Globus pallidus (tissue), 1 donor: ENCODE data around the gene MAVS.
A peak's percentile ranks its signal among the peaks of the same experiment; 100 is the strongest.

Experiments
- DNase-seq: peaks from one replicate; pipeline ENCODE4 v3.0.0-alpha.2; 2015; ENCODE audit warnings: low spot score

Gene MAVS

GRCh38 chr20:3846740-3847428 lies at the start of gene MAVS:
Gene MAVS (plus strand): TSS chr20:3846834. CDS start chr20:3854625, 7,791 bp downstream.
- DNase-seq, result peak; percentile 85

- no peak for DNase-seq
Observed at GRCh38 chr20:3797226-3797545, 49.4 kb upstream of the MAVS start.

DNA sequence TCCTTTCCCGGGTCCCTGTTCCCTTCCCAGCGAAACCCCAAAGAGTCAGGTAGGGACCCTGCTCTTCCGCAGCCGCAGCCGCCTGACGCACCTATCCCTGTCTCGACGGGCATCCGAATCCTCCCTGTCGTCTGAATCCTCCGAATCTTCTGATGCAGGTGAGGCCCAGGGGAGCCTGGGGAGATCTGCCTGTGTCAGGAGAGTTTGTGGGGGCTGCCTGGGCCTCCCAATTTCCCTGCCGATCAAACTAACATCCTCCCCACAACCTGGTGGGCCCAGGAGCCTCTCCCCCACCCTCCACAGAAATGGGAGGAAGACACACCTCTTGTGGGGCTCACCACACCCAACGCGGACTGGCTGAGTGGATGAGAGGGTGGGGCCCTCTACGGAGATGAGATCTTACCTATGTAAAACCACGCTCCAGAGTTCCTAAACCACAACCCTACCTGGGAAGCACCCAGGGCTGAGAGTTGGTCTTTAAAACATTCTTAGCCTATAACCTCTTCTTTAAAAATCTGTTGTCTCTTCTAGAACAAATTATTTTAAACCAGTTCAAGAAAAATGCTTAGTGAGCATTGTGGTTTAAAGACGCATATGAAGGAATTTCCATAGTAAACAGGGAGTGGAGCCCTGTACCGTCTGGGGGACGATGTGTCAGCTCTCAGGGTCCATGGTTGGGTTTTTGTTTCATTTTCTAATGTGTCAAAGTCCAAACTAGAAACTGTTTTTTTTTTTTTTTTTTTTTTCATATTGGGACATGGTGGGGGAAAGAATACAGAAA lies 48.9 kb upstream of the MAVS start:
- no peak for DNase-seq

- peak; percentile 65 for DNase-seq
Observed at GRCh38 chr20:3798373-3798768, 48.3 kb upstream of the MAVS start.

- no peak for DNase-seq
Observed at GRCh38 chr20:3798908-3799248, 47.8 kb upstream of the MAVS start.

DNA sequence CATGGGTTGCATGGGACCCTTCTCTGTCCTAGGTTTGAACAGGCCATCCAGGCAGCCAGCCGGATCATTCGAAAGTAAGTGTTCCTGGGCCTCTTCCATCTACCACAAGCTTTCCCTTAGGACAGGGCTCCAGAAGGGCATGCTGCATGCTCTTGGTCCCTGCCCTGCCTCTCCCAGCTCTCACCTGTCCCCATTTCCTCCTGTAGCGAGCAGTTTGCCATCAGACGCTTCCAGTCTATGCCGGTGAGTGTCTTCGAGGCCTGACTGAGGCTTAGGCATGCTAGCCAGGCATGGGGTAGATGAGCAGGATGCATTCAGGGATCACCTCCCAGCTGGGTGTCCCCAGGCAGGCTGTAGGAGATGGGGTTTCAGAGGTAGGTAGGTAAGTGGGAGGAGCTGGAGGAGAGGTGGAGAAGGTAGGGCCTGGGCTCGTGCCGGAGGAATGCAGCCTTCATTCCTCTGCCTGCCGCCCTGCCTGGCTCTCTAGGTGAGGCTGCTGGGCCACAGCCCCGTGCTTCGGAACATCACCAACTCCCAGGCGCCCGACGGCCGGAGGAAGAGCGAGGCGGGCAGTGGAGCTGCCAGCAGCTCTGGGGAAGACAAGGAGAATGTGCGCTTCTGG lies 46.3 kb upstream of the MAVS start:
- no peak for DNase-seq

DNA sequence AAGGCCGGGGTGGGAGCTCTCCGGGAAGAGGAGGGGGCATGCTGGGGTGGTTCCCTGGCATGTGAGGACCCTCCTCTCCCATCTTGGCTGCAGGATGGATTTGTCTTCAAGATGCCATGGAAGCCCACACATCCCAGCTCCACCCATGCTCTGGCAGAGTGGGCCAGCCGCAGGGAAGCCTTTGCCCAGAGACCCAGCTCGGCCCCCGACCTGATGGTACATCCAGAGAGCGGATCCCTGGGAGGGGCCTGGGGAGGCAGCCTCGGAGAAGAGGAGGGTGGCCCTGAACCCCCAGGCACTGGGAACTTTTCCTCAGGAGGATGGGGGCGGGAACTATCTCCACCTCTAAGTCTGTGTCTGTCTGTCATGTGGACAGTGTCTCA lies 45.8 kb upstream of the MAVS start:
- no peak for DNase-seq

DNA sequence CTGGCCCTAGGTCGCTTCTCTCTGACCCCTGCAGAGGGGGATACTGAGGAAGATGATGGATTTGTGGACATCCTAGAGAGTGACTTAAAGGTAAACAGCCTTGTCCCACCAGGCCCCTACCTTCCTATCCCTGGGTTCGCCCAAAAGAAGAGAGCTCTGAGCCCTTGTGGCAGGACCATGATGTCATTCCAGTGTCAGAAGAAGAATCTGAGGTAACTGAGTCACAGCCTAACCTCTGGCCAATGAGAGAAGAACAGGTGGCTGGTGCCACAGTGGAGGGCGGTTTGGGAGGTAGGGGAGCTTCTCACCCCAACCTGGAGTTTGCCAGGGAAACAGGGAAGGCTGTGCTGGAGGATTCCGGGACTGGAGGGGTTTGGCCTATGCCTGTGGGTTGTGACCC lies 45.3 kb upstream of the MAVS start:
- no peak for DNase-seq

GRCh38 chr20:3801846-3802245 lies 44.8 kb upstream of the MAVS start:
- no peak for DNase-seq

- no peak for DNase-seq
Observed at GRCh38 chr20:3802524-3803239, 44.0 kb upstream of the MAVS start.

DNA sequence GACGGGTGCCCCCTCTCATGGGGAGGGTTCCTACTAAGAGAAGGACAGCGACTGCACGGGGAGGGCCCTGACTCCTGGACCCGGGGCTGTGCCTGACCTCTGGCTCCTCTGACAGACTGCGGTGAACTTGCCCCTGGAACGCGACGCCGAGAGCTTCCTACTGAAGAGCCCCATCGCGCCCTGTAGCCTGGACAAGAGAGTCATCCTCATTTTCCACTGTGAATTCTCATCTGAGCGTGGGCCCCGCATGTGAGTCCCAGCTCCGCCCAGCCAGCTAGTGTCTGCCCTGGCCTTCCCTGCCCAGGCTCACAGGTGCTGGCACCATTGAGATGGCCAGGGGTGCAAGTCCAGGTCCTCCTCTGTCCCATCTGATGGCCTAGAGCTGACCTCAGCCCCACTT lies 43.3 kb upstream of the MAVS start:
- no peak for DNase-seq

- DNase-seq, result no peak
Observed at GRCh38 chr20:3803854-3804253, 42.8 kb upstream of the MAVS start.

DNA sequence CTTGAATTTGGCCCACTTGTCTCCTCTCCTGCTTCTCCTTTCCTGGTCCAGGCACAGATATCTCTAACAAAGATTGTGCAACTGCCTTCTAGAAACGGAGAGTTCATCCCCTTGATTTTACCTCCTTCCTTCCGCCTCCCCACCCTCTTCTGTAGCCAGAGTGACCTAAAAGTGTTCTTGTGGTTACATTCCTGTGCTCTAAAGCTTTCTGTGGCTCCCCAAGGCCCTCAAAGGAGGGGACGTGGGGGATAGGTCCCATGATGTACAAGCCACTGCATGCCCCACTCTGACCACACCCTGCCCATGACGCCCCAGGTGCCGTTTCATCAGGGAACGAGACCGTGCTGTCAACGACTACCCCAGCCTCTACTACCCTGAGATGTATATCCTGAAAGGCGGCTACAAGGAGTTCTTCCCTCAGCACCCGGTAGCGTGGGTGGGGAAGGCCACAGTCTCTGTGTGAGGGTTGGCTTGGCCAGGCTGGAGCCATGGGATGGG lies 42.3 kb upstream of the MAVS start:
- DNase-seq, result no peak

GRCh38 chr20:3804781-3805180 lies 41.9 kb upstream of the MAVS start:
- DNase-seq, result no peak

DNA sequence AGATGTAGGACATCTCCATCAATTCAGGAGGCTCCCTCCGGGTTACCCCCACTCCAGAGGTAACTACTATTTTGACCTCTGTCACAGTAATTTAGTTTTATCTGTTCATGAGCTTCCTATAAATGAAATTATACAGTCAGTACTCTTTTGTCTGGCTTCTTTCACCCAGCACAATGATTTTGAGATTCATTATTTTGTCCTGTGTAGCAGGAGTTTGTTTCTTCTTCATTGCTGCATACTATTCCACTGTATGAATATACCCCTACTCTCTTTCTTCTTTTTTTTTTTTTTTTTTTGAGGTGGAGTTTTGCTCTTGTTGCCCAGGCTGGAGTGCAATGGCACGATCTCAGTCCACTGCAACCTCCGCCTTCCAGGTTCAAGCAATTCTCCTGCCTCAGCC lies 38.1 kb upstream of the MAVS start:
- no peak for DNase-seq

- DNase-seq, result peak; percentile 95
Observed at GRCh38 chr20:3811467-3812258, 35.0 kb upstream of the MAVS start.

- DNase-seq, result no peak
Observed at GRCh38 chr20:3812259-3812681, 34.4 kb upstream of the MAVS start.

DNA sequence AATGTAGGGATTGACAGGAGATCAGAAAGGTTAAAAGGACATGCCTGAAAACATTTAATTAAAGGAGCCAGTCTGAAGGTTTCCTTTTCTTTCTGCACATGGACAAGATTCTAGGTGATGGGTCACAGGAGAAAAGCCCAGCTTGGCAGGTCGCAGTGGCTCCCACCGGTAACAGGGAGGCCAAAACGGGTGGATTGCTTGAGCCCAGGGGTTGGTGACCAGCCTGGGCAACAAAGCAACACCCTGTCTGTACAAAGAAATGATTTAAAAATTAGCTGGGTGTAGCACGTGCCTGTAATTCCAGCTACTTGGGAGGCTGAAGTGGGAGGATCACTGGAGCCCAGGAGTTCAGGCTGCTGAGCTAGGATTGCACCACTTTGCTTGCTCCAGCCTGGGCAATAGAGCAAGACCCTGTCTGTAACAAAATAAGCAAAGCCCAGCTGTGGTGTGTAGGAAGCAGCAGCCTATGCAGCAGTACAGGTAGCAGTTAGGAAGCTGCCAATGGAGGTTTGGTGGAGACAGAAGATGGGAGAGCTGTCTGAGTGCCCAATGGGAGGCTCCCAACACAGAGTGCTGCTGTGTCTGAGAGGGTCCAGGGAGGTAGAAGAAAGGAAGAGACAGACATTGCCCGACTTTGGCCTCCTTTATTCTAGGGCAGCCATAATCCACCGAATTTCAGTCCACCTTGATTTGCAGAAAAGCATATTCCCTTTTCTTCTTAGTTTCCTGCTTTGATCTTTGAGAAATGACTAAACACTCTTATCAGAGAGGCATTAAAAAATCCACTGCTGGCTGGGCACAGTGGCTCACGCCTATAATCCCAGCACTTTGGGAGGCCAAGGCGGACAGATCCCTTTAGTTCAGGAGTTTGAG lies 33.4 kb upstream of the MAVS start:
- DNase-seq, result no peak

DNA sequence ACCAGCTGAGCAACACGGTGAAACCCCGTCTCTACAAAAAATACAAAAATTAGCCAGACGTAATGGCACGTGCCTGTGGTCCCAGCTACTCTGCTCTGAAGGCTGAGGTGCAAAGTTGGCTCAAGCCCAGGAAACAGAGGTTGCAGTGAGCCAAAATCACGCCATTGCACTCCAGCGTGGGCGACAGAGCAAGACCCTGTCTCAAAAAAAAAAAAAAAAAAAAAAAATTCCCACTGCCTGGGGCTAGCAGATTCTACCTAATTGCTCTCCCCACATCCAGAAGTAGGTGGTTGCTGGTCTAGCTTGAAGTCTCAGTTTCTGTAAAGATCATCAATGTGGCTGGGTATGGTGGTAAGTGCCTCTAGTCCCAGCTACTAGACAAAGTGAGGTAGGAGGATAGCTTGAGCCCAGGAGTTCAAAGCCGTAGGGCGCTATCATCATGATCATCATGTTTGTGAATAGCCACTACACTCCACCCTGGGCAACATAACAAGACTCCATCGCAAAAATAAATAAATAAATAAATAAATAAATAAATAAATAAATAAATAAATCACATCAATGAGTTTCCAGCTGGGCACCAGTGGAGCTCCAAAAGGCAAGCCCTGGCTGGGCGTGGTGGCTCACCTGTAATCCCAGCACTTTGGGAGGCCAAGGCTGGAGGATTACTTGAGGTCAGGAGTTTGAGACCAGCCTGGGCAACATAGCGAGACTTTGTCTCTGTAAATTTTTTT lies 32.6 kb upstream of the MAVS start:
- no peak for DNase-seq

DNA sequence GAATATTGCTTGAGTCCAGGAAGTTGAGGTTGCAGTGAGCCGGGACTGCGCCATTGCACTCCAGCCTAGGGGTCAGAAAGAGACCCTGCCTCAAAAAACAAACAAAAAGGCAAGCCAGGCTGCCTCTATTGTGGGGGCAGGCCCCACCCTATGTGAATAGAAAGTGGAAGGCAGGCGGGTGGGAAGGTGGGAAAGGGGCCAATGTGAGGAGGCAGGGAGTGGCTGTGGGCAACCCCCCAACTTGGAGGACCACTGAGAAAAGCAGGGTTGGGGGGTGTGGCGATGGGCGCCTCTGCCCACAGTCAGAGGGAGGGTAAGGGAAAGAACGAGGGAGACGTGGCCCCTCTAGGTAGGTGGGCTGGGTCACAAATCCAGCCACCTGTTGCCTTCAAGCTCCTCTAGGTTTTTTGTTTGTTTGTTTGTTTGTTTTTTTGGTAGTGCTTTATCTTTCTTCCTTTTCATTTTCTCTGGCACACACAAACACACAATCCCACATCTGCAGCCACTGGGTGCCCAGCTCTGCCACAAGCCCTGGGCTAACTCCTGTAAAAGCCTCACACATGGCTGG lies 31.6 kb upstream of the MAVS start:
- no peak for DNase-seq
